Renal pelvis (tissue), 4 donors: ENCODE measurements around the gene BRSK2. TPM values are rescaled to one million over a fixed set of nuclear protein-coding genes. Genes with fewer than 3 reads are reported as not detected.
"Not testable (repeated sequence)": the region's sequence is repeated elsewhere in the genome, so short reads cannot be mapped to it uniquely, and the experiment has no call there.

ENCODE experiments used
- DNase-seq: peaks from one replicate; pipeline ENCODE4 v3.0.0-alpha.2; 2013
- polyA plus RNA-seq, 3 donors: library from polyadenylated mRNA; unstranded; fragments of 120-200 nt; gene quantifications; one replicate each; pipeline ENCODE4 v1.2.1, GENCODE V29; 2013; ENCODE audit not compliant: insufficient read length in 3 of 3

Gene BRSK2
- polyA plus RNA-seq, 3 donors = 0.98 to 1.2 (median 1.1) TPM

DNA sequence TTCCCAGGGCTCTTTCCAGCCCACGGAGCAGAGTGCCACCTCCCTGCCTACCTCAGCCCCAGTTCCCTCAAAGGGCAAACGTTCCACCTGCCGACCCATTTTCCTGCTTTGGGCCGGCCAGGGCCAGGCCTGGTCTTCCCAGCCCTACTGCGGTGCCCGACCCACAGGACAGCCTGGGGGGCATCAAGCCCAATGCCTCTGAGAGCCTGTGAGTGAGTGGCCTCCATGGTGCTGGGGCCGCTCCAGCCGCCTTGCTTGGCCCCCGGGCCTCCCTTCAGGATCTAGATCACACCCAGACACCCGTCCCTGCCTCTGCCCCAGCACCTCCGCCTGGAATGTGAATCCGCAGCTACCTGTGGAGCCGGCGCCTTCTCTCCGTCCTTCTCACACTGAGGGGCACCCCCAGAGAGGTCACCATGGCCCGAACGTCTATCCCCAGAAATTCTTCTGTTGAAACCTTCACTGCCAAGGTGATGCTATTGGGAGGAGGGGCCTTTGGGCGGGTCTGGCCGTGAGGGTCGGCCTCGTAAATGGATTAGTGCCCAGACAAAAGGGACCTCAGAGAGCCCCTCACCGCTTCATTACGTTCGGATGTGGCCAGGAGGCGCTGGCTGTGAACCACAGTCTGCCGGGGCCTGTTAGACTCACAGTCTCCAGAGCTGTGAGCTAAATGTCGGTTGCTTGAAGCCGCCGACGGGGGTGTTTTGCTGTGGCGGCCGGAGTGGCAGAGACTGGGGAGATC is 36.2 kb upstream of the BRSK2 start:
- no peak for DNase-seq

- DNase-seq = no peak
Measured at GRCh38 chr11:1354125-1354938, 35.4 kb upstream of the BRSK2 start.

DNA sequence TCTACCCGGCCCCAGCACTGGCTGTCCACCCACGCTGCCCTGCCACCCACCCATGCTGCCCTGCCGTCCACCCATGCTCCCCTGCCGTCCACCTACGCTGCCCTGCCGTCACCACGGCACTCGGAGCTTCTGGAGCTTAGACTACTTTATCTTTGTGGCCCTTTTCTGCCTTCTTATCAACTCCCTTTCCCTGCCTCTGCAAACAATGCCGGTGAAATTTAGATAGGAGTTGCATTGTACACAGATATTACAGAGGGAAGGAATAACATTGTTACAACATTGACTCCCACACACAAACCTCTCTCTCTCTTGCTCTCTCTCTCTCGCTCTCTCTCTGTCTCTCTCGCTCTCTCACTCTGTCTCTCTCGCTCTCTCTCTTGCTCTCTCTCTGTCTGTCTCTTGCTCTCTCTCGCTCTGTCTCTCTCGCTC is 33.7 kb upstream of the BRSK2 start:
- no peak for DNase-seq

DNA sequence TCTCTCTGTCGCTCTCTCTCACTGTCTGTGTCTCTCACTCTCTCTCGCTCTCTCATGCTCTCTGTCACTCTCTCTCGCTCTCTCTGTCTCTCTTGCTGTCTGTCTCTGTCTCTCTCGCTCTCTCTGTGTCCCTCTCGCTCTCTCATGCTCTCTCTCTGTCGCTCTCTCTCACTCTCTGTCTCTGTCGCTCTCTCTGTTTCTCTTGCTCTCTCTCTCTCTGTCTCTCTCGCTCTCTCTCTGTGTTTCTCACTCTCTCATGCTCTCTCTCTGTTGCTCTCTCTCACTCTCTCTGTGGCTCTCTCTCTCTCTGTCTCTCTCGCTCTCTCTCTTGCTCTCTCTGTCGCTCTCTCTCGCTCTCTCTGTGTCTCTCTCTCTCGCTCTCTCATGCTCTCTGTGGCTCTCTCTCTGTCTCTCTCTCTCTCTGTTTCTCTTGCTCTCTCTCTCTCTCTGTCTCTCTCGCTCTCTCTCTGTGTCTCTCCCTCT is 33.2 kb upstream of the BRSK2 start:
- no peak for DNase-seq

DNA sequence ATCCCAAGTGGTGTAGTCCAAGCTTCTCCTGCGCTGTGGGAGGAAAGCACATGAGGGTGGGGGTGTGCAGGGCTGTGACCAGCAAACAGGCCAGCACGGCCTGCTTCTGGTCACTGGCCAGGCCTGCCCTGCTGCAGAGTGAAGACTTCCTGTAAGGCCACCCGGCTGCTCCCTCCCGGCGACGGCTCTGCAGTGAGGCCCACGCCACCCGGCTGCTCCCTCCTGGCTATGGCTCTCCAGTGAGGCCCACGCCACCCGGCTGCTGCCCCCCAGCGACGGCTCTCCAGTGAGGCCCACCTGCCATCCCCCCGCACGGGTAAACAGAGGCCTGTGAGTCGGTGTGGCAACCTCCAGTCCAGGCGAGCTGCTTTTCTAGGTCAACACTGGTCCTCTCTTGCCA is 31.4 kb upstream of the BRSK2 start:
- no peak for DNase-seq

GRCh38 chr11:1358931-1359330 is 30.8 kb upstream of the BRSK2 start:
- DNase-seq = not testable (repeated sequence)

DNA sequence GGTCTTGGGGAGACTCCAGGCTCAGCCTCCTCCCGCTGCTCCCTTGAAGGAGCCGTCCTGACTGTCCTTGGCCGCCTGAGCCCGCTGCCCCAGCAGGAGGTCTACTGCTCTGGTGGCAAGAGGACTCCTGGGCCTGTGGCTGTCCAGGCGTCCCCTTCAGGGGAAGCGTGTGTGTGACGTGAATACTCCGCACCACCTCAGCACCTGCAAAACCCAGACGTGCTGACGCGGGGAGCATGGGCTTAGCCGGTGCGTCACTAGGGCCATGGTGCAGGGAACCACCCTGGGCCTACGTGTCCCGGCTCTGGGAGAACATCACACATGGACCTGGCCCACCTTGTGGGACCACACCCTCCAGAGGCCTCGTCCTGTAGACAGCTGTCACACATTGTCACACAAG is 30.2 kb upstream of the BRSK2 start:
- DNase-seq = no peak

- DNase-seq = no peak
Measured at GRCh38 chr11:1360181-1360834, 29.4 kb upstream of the BRSK2 start.

GRCh38 chr11:1360835-1361357 is 28.8 kb upstream of the BRSK2 start:
- DNase-seq = no peak

- no peak for DNase-seq
Measured at GRCh38 chr11:1361882-1362281, 27.9 kb upstream of the BRSK2 start.

GRCh38 chr11:1367721-1368120 is 22.0 kb upstream of the BRSK2 start:
- no peak for DNase-seq

DNA sequence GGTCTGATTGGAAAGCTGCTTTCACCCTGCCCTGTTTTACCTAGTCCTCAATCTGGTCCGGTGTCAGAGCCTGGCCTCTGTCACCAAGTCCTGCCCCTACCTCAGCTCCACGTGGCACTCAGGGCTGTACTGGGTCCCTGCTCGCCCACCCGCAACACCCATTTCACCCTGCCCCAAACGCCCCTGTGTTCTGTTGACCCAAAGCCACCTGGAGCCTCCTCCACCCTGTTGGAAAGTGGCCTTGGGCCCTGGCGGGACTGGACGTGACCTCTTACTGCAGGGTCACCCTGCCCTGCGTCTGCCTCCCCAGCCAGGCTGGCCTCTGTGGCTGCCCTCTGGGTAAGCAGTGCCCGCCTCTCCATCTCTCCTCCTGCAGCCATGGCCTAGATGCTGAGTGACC is 21.5 kb upstream of the BRSK2 start:
- DNase-seq = no peak

DNA sequence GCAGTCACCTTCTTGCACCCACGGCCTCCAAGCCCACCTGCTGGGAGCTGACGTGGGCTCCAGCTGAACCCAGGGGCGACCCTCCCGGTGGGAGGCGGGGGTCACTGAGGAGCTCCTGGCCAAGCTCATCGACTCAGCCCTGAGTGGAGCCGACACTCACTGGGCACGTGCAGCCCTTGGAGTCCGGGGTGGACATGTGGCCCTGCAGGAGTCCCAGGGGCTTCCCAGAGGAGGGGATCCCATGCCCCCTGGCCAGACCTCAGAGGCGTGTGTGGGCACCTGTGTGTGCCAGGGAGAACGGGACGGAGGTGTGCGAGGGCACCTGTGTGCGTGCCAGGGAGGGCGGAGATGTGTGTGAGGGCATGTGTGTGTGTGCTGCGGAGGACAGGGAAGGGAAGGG is 20.8 kb upstream of the BRSK2 start:
- DNase-seq = no peak

DNA sequence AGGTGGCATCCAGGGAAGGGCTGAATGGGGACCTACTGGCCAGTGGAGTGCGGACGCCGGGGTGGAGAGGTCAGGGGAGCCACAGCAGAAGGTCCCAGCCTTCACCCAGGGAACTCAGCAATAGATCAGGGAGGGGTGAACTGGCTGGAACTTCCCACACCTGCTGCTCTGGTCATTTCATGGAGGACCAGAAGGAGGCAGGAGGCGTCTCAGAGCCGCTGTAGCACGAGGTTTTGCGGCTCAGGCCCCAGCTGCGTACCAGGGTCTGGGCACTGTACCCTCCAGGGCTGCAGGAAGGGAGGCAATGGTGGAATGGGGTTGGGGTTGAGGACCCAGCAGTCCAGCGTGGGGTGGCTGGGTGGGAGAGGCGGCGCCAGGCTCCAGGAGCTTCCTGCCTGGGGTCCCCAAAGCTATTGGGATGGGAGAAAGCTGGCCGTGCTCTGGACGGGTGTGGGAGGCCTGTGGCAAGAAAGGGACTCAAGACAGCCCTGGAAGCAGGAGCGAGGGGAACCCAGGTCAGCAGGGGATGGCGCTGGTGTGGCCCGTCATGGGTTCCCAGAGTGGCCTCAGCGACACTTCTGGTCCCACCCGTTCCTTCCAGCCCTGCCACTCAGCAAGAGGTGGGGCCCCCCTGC is 20.2 kb upstream of the BRSK2 start:
- no peak for DNase-seq

GRCh38 chr11:1370186-1371025 is 19.3 kb upstream of the BRSK2 start:
- no peak for DNase-seq

DNA sequence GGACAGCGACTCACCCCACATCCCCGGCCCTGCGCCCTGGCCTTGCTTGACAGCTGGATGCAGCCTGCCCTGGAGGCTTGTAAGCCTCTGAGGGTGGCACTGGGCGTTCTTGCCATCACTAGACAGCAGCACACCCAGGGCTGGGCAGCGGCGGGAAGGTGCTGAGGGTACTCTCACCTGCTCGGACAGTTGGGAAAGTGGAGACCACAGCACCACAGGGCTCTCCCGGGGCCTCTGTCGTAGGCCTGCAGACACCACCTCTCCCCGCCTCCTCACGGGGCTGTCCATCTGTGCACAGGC is 18.8 kb upstream of the BRSK2 start:
- DNase-seq = no peak

DNA sequence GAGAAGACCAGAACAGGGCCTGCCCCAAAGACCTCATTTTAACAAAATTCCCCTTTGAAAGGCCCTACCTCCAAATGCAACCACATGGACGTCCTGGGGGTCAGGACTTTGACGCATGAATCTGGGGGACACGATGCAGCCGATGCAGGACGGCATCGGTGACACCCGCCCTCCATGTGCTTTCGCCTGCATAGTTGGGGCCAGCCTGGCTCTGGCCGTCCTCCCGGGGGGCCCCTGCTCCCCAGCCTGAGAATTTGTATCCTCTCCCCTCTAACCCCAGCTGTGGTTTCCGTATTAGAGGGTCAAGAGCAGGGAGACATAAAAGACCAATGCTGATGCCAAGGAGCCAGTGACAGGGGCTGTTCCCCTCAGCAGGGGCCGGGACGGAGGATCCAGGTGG is 18.4 kb upstream of the BRSK2 start:
- no peak for DNase-seq

GRCh38 chr11:1371836-1372465 is 17.8 kb upstream of the BRSK2 start:
- no peak for DNase-seq

GRCh38 chr11:1372660-1373059 is 17.1 kb upstream of the BRSK2 start:
- DNase-seq = no peak

DNA sequence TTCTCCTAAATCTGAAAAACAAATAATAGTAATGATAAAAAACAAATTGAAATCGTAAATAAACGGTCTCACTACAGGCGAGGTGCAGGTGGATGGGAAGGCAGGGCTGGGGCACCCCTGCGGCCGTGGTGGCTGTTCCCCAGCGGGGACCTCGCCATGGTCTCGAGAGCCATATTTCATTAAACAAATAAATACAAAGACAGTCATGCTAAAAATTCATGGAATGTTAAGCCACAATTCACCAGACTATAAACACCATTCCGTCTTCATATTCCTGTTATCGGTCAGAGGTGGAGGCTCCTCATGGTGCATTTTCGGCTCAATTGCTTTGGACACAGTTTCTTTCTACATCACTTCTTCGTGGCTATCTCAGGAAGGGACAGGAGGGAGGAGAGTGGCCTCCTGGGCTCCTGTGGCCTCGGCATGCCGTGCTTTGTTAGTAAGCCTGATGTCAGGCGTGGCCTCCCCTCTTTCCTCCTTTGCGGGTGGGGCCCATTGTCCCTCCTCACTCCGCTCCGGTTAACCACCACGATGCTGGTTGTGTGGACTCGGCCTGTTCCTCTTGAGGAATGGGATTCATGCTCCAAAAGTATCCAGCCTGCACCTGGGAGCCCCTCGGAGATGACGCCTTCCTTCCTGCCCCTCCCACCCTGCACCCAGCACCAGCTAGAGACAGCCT is 16.1 kb upstream of the BRSK2 start:
- DNase-seq = no peak
